Natural killer cell (primary cell): ENCODE data around the gene CRTAC1. TPM values are rescaled to one million over a fixed set of nuclear protein-coding genes. Genes with fewer than 3 reads are reported as not detected.

Experiments used
- ATAC-seq, 3 donors: fragments of 150-1000 bp in 2 of 3; fragments of 200-7000 bp in 1 of 3; cut with Tn5 transposase; 1 replicate in 1 of 3; 2 replicates in 2 of 3; pipeline ENCODE4 v1.10.0; 2021; ENCODE audit warnings: mild to moderate bottlenecking in 2 of 3, moderate library complexity in 2 of 3
- DNase-seq, 2 donors: peaks; one replicate each; pipeline versions ENCODE4 v3.0.0 to v3.0.0-alpha.2; 2013 to 2021; ENCODE audit warnings: mixed read lengths in 1 of 2
- H3K27ac ChIP-seq: one replicate; pipeline ENCODE4 v1.5.1; 2013; ENCODE audit warnings: mild to moderate bottlenecking, low read length
- H3K27me3 ChIP-seq: one replicate; pipeline ENCODE4 v1.6.1; 2013; ENCODE audit warnings: low read length; ENCODE audit not compliant: control insufficient read depth, insufficient read depth
- H3K36me3 ChIP-seq: one replicate; pipeline ENCODE4 v1.6.1; 2013; ENCODE audit warnings: low read length; ENCODE audit not compliant: control insufficient read depth, insufficient read depth
- H3K4me1 ChIP-seq: one replicate; pipeline ENCODE4 v1.6.1; 2013; ENCODE audit warnings: low read length; ENCODE audit not compliant: control insufficient read depth, insufficient read depth
- H3K4me3 ChIP-seq: one replicate; pipeline ENCODE4 v1.5.1; 2013; ENCODE audit warnings: low read length
- H3K9me3 ChIP-seq: one replicate; pipeline ENCODE4 v1.6.1; 2013; ENCODE audit warnings: low read length; ENCODE audit not compliant: control insufficient read depth, insufficient read depth
- H3K27ac Mint-ChIP-seq, 2 donors: one replicate each; pipeline ENCODE4 v1.8.0; 2022; ENCODE audit warnings: mild to moderate bottlenecking in 2 of 2, mixed read lengths in 2 of 2, moderate library complexity in 1 of 2
- H3K27me3 Mint-ChIP-seq, 2 donors: one replicate each; pipeline ENCODE4 v1.8.0; 2022; ENCODE audit warnings: low read depth in 2 of 2, mixed read lengths in 2 of 2
- H3K36me3 Mint-ChIP-seq: one replicate; pipeline ENCODE4 v1.8.0; 2022; ENCODE audit warnings: mixed read lengths
- H3K4me1 Mint-ChIP-seq, 2 donors: one replicate each; pipeline ENCODE4 v1.8.0; 2022; ENCODE audit warnings: mixed read lengths in 2 of 2
- H3K4me3 Mint-ChIP-seq: one replicate; pipeline ENCODE4 v1.8.0; 2022; ENCODE audit warnings: mild to moderate bottlenecking, moderate library complexity, mixed read lengths
- H3K9me3 Mint-ChIP-seq, 2 donors: one replicate each; pipeline ENCODE4 v1.8.0; 2022; ENCODE audit warnings: mixed read lengths in 2 of 2
- WGBS: methylation state at CpG from one replicate; pipeline ENCODE4 v1.1.7; 2013; ENCODE audit warnings: missing lambda C conversion rate; ENCODE audit not compliant: insufficient coverage; 5-methylcytosine and 5-hydroxymethylcytosine counted together
- intact Hi-C: fragments of 100-400 bp; cut with micrococcal nuclease; formaldehyde crosslinking; loops from one replicate; pipeline ENCODE4 v1.14.2; 2022
- total RNA-seq, 4 donors: library from RNA; stranded (reverse); fragments of 120-200 nt in 1 of 4; gene quantifications; one replicate each; pipeline versions ENCODE4 v1.2.3 to v1.2.4, GENCODE V29; 2013 to 2022
- TF ChIP-seq, protein P1 (sequence below): fragments of 200-600 bp; IDR thresholded peaks from one replicate; pipeline ENCODE4 v1.8.0; 2022; ENCODE audit warnings: antibody characterized with exemption

Gene CRTAC1
- total RNA-seq, 3 donors from 2014 or later (not counting 1 experiment from before 2014, with no cell fraction given), result not detected

DNA sequence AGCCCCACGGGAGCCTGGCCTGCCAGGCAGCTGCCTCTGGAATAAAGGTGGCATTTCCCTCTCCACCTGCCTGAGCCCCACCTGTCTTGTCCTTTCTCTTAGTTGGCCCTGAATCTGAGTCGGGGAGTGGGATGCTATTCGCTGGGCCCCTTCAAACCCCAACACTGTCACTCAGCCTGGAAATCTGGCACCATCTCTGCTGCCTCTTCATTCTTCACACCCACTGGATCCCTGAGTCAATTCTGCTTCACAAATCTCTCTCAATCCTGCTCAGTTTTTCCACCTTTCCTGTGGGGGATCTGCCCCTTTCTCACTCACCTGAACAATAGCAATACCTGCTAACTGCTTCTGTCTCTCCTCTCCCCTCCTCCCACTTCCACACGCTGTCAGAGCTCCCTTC lies 10.6 kb downstream of the CRTAC1 start:
- no peak for ATAC-seq
- intact Hi-C loops, result no loop called here

DNA sequence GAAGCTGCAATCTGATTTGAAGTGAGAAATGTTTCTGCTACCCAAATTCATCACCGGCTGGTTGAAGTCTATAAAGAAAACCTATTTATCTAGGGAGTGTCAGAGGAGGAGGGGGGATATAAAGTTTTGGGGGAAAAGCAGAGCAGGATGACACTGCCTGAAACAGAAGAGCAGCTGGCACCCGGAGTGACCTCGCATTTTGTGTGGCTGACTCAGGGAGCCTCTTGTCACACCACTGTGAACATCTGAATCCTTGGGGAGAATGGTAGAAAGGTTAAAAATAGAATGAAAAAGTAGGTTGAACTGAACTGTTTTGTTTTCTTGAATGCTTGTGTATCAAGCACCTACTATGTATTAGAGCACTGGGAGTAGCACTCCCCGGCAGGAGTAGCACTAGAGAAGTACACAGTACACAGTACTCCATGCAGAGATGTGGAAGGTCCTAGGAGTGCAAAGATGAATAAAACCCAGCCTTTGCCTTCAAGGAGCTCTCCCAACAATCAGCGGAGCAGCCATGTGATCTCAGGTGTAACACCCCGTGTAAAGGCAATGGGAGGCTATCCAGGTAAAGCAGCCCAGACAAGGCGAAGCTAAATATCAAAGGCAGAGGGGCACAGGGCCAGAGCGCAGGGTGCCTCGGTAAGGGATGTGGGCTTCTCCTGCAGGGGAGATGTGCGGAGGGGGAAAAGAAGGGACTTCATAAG lies 13.5 kb downstream of the CRTAC1 start:
- H3K4me3 ChIP-seq, result no peak overlapping the region
- Mint-ChIP-seq H3K4me3 (no peak overlapping the region), H3K4me1 (no peaks in the 10 kb centered on the region), H3K36me3 (no peaks in the 10 kb centered on the region), H3K9me3 (no peaks in the 10 kb centered on the region), H3K27me3 (peaks cover 34 to 47% of the 10 kb centered on the region in 2 donors), H3K27ac (no peak overlapping the region)
- H3K9me3 ChIP-seq, result no peaks in the 10 kb centered on the region
- DNase-seq (no peak), ATAC-seq (no peak)
- no peaks in the 10 kb centered on the region for H3K4me1 ChIP-seq
- WGBS, result 89% methylated on average over 10 of the region's 10 CpGs
- no peaks in the 10 kb centered on the region for H3K27me3 ChIP-seq
- H3K27ac ChIP-seq, result no peak overlapping the region
- TF ChIP-seq, protein P1, sequence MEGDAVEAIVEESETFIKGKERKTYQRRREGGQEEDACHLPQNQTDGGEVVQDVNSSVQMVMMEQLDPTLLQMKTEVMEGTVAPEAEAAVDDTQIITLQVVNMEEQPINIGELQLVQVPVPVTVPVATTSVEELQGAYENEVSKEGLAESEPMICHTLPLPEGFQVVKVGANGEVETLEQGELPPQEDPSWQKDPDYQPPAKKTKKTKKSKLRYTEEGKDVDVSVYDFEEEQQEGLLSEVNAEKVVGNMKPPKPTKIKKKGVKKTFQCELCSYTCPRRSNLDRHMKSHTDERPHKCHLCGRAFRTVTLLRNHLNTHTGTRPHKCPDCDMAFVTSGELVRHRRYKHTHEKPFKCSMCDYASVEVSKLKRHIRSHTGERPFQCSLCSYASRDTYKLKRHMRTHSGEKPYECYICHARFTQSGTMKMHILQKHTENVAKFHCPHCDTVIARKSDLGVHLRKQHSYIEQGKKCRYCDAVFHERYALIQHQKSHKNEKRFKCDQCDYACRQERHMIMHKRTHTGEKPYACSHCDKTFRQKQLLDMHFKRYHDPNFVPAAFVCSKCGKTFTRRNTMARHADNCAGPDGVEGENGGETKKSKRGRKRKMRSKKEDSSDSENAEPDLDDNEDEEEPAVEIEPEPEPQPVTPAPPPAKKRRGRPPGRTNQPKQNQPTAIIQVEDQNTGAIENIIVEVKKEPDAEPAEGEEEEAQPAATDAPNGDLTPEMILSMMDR, result no peak
- intact Hi-C loops, result no loop called here
- no peaks in the 10 kb centered on the region for H3K36me3 ChIP-seq

More for the DNA sequence above, 10.6 kb downstream of the CRTAC1 start:
- Mint-ChIP-seq H3K27me3 (peaks cover 24 to 26% of the 10 kb centered on the region in 2 donors), H3K36me3 (no peaks in the 10 kb centered on the region), H3K4me3 (no peak overlapping the region), H3K27ac (no peak overlapping the region), H3K9me3 (no peaks in the 10 kb centered on the region), H3K4me1 (no peaks in the 10 kb centered on the region)
- H3K27me3 ChIP-seq, result no peaks in the 10 kb centered on the region
- no peak overlapping the region for H3K27ac ChIP-seq
- no peaks in the 10 kb centered on the region for H3K4me1 ChIP-seq
- DNase-seq, result no peak
- WGBS, result 66% methylated on average over 4 of the region's 4 CpGs
- H3K4me3 ChIP-seq, result no peak overlapping the region
- TF ChIP-seq, protein P1, result no peak
- H3K9me3 ChIP-seq, result no peaks in the 10 kb centered on the region
- H3K36me3 ChIP-seq, result no peaks in the 10 kb centered on the region

DNA sequence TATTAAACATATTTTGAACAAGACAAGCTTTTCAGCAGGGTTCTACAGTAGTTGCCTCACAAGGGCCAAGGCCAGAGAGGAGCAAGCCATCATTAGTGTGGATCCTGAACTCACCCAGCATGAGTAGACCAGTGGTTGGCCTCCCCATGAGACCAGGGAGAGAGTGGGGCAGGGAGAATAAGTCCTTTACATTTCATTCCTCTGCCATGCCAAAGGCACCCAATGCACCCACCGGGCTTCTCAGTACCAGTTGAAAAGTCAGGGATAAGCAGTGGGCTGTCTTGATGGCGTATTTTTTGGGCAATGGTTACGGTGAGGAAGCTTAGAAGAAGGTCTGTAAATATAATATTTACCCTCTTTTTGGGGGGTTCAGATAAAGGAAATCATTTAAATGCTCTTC lies 16.6 kb downstream of the CRTAC1 start:
- no peaks in the 10 kb centered on the region for H3K4me1 Mint-ChIP-seq
- no peaks in the 10 kb centered on the region for H3K36me3 ChIP-seq
- TF ChIP-seq, protein P1, result no peak
- DNase-seq (no peak), ATAC-seq (no peak)
- H3K4me3 Mint-ChIP-seq, result no peak overlapping the region
- no peaks in the 10 kb centered on the region for H3K4me1 ChIP-seq
- no peaks in the 10 kb centered on the region for H3K27me3 ChIP-seq
- no peaks in the 10 kb centered on the region for H3K9me3 Mint-ChIP-seq
- no peak overlapping the region for H3K27ac Mint-ChIP-seq
- no peak overlapping the region for H3K4me3 ChIP-seq
- peaks cover 32 to 53% of the 10 kb centered on the region in 2 donors for H3K27me3 Mint-ChIP-seq
- H3K27ac ChIP-seq, result no peak overlapping the region
- intact Hi-C loops, result no loop called here
- no peaks in the 10 kb centered on the region for H3K36me3 Mint-ChIP-seq
- H3K9me3 ChIP-seq, result no peaks in the 10 kb centered on the region
- WGBS, result no CpG with 5 or more reads among the region's 3 CpGs

DNA sequence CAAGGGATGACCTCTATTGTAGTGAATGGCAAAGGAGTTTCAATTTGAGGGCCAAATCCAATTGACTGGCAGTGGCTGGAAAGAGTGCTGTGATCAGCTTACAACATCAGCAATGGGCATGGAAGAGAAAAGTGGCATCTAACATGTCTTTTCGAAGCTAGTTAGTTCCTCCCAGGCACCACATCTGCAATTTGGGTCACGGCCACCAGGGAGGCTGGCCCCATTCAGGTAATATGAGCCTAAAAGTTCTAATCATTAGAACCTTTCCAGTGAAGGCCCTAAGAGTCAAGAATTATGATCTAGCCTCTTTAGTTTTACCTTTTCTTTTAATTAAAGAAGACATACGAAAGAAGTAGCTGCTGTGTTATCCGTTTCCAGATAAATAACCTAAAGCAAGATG lies 17.3 kb downstream of the CRTAC1 start:
- H3K27me3 Mint-ChIP-seq, result peaks cover 29 to 53% of the 10 kb centered on the region in 2 donors
- no peaks in the 10 kb centered on the region for H3K36me3 Mint-ChIP-seq
- no peak for ATAC-seq
- Histone ChIP-seq H3K4me3 (no peak overlapping the region), H3K36me3 (no peaks in the 10 kb centered on the region), H3K4me1 (no peaks in the 10 kb centered on the region), H3K27me3 (no peaks in the 10 kb centered on the region), H3K9me3 (no peaks in the 10 kb centered on the region), H3K27ac (no peak overlapping the region)
- no peaks in the 10 kb centered on the region for H3K4me1 Mint-ChIP-seq
- TF ChIP-seq, protein P1, result no peak
- no peak for DNase-seq
- H3K4me3 Mint-ChIP-seq, result no peak overlapping the region
- no peak overlapping the region for H3K27ac Mint-ChIP-seq
- 69% methylated on average over 4 of the region's 4 CpGs for WGBS
- no peaks in the 10 kb centered on the region for H3K9me3 Mint-ChIP-seq
- intact Hi-C loops, result no loop called here
